SK-N-SH (cell line): ENCODE measurements around the gene MACROH2A2.
"Not testable (repeated sequence)": the region's sequence is repeated elsewhere in the genome, so short reads cannot be mapped to it uniquely, and the experiment has no call there.

Source experiments
- ELF1 ChIP-seq: IDR thresholded peaks from 2 replicates; pipeline ENCODE4 v1.4.0; 2012
- EP300 ChIP-seq, 2 experiments: IDR thresholded peaks; 2 replicates each; pipeline versions ENCODE4 v1.4.0 to v1.6.1; 2012; ENCODE audit warnings: borderline replicate concordance in 1 of 2, low read depth in 1 of 2, low read length in 1 of 2
- GABPA ChIP-seq: IDR thresholded peaks from 2 replicates; pipeline ENCODE4 v1.4.0; 2012; ENCODE audit warnings: low read depth, mild to moderate bottlenecking
- JUND ChIP-seq: IDR thresholded peaks from 2 replicates; pipeline ENCODE4 v1.4.0; 2012
- POLR2AphosphoS5 ChIP-seq: IDR thresholded peaks from 2 replicates; pipeline ENCODE4 v1.6.1; 2012; ENCODE audit warnings: low read depth, low read length
- TCF12 ChIP-seq: IDR thresholded peaks from 2 replicates; pipeline ENCODE4 v1.4.0; 2012
- TEAD4 ChIP-seq: IDR thresholded peaks from 2 replicates; pipeline ENCODE4 v1.4.0; 2012; ENCODE audit warnings: mild to moderate bottlenecking, borderline replicate concordance; ENCODE audit not compliant: insufficient read depth
- TF ChIP-seq, protein P1 (sequence below): fragments of 200-600 bp; sonication (generic); IDR thresholded peaks from 2 replicates; pipeline ENCODE4 v1.6.1; 2017; ENCODE audit warnings: antibody characterized with exemption, mild to moderate bottlenecking, moderate library complexity
- TF ChIP-seq, protein P2 (sequence below): IDR thresholded peaks from 2 replicates; pipeline ENCODE4 v1.6.1; 2012; ENCODE audit warnings: mild to moderate bottlenecking, low read depth, low read length, moderate library complexity
- TF ChIP-seq, protein P3 (sequence below): IDR thresholded peaks from 2 replicates; pipeline ENCODE4 v1.4.0; 2012; ENCODE audit warnings: low read depth

DNA sequence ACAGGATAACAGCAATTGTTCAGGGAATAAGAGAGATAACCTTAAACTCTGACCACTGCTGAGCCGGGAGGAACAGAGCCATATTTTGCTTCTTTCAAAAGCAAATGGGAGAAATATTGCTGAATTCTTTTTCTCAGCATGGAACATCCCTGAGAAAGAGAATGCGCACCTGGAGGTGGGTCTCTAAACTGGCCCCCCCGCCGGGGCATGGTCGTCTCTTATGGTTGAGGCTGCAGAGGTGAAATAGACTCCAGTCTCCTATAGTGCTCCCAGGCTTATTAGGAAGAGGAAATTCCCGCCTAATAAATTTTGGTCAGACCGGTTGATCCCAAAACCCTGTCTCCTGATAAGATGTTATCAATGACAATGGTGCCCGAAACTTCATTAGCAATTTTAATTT, 10.9 kb upstream of the MACROH2A2 start:
- TF ChIP-seq, protein P1, sequence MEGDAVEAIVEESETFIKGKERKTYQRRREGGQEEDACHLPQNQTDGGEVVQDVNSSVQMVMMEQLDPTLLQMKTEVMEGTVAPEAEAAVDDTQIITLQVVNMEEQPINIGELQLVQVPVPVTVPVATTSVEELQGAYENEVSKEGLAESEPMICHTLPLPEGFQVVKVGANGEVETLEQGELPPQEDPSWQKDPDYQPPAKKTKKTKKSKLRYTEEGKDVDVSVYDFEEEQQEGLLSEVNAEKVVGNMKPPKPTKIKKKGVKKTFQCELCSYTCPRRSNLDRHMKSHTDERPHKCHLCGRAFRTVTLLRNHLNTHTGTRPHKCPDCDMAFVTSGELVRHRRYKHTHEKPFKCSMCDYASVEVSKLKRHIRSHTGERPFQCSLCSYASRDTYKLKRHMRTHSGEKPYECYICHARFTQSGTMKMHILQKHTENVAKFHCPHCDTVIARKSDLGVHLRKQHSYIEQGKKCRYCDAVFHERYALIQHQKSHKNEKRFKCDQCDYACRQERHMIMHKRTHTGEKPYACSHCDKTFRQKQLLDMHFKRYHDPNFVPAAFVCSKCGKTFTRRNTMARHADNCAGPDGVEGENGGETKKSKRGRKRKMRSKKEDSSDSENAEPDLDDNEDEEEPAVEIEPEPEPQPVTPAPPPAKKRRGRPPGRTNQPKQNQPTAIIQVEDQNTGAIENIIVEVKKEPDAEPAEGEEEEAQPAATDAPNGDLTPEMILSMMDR = not testable (repeated sequence)
- not testable (repeated sequence) for TF ChIP-seq ELF1; TCF12; TEAD4; EP300 (IDR thresholded peaks at IDR 0.05; ENCODE audit: borderline replicate concordance in 1 of 2, low read depth in 1 of 2, low read length in 1 of 2); JUND; GABPA; POLR2AphosphoS5
- TF ChIP-seq, protein P2, sequence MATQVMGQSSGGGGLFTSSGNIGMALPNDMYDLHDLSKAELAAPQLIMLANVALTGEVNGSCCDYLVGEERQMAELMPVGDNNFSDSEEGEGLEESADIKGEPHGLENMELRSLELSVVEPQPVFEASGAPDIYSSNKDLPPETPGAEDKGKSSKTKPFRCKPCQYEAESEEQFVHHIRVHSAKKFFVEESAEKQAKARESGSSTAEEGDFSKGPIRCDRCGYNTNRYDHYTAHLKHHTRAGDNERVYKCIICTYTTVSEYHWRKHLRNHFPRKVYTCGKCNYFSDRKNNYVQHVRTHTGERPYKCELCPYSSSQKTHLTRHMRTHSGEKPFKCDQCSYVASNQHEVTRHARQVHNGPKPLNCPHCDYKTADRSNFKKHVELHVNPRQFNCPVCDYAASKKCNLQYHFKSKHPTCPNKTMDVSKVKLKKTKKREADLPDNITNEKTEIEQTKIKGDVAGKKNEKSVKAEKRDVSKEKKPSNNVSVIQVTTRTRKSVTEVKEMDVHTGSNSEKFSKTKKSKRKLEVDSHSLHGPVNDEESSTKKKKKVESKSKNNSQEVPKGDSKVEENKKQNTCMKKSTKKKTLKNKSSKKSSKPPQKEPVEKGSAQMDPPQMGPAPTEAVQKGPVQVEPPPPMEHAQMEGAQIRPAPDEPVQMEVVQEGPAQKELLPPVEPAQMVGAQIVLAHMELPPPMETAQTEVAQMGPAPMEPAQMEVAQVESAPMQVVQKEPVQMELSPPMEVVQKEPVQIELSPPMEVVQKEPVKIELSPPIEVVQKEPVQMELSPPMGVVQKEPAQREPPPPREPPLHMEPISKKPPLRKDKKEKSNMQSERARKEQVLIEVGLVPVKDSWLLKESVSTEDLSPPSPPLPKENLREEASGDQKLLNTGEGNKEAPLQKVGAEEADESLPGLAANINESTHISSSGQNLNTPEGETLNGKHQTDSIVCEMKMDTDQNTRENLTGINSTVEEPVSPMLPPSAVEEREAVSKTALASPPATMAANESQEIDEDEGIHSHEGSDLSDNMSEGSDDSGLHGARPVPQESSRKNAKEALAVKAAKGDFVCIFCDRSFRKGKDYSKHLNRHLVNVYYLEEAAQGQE = not testable (repeated sequence)
- TF ChIP-seq, protein P3, sequence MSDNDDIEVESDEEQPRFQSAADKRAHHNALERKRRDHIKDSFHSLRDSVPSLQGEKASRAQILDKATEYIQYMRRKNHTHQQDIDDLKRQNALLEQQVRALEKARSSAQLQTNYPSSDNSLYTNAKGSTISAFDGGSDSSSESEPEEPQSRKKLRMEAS = not testable (repeated sequence)
